ENCODE data around the gene PPT2. TPM values are rescaled to one million over a fixed set of nuclear protein-coding genes. Genes with fewer than 3 reads are reported as not detected.

Gene PPT2
- total RNA-seq, 1 experiment from 2014 or later = 30.0 TPM

DNA sequence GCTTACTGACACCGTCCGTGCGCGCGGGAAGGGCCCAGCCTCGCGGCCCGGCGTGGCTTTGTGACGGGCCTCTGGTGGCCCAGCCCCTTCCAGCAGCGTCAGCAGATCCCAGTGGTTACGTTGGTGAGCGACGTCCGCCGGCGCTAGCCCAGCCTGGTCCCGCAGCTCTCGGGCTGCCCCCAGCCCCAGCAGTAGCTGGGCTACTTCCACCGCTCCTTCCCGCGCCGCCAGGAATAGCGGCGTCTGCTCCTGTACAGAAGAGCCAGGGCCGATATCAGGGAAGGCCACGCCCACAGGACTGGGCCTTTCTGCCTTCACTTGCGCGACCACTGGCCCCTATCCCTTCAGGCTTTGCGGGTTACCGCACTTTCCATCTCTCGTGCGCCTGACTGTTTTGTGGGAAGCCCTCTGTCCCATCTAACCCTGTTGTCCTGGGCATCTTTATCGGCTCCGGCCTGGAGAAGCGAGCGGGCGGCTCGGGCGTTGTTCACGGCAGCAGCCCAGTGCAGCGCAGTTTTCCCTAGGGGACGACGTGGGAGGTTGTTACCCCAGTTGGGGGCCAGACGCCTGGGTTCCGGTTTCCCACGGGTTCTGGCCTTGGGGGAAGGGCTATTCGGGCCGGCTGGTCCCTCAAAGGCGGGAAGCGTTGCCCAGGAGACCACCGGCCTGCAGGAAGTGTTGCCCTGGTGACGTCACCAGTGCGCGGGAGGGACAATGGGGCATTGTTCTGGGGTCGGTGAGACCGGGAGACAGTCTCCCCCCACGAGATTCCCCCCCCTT is 42.2 kb downstream of the PPT2 start (continued):
- TF ChIP-seq, protein P1, sequence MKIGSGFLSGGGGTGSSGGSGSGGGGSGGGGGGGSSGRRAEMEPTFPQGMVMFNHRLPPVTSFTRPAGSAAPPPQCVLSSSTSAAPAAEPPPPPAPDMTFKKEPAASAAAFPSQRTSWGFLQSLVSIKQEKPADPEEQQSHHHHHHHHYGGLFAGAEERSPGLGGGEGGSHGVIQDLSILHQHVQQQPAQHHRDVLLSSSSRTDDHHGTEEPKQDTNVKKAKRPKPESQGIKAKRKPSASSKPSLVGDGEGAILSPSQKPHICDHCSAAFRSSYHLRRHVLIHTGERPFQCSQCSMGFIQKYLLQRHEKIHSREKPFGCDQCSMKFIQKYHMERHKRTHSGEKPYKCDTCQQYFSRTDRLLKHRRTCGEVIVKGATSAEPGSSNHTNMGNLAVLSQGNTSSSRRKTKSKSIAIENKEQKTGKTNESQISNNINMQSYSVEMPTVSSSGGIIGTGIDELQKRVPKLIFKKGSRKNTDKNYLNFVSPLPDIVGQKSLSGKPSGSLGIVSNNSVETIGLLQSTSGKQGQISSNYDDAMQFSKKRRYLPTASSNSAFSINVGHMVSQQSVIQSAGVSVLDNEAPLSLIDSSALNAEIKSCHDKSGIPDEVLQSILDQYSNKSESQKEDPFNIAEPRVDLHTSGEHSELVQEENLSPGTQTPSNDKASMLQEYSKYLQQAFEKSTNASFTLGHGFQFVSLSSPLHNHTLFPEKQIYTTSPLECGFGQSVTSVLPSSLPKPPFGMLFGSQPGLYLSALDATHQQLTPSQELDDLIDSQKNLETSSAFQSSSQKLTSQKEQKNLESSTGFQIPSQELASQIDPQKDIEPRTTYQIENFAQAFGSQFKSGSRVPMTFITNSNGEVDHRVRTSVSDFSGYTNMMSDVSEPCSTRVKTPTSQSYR (CRISPR knock-in tag; IDR thresholded peaks at IDR 0.05) = no peak; the same call in 1 of the 2 replicates
- TF ChIP-seq, protein P2, sequence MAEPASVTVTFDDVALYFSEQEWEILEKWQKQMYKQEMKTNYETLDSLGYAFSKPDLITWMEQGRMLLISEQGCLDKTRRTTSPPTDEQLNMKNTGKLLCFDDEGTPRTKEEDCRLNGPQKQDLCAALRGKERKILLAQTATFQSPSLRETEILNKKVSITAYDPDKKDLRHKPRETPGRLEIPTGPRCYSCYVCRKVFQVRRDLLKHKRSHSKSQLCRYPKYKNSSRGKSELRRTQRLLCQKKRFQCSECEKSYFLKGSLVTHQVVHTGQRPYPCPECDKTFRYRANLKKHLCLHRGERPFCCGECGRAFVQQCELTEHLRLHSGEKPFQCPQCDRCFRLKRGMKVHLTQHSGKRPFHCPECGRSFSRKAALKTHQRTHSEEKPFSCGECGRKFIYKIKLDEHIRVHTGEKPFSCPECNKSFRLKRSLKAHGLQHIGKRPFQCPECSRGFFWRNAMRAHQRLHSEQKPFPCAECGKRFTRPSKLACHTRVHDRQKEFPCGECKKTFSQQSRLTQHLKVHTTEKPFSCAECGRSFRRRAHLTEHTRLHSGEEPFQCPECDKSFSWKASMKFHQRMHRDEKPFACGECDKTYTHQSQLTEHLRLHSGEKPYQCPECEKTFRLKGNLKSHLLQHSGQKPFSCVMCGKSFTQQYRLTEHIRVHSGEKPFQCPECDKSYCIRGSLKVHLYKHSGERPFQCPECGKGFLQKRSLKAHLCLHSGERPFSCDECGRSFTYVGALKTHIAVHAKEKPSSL (CRISPR knock-in tag; conservative IDR thresholded peaks at IDR 0.05) = no peak
- TF ChIP-seq ZNF416 (CRISPR knock-in tag; IDR thresholded peaks at IDR 0.05) = no peak
- TF ChIP-seq SMAD4 (CRISPR knock-in tag; IDR thresholded peaks at IDR 0.05) = 0 out of 2 replicates have a peak, but pooled peaks have one; percentile 27
- peak; percentile 87; the same call in 1 of the 2 replicates for TF ChIP-seq ATF1 (CRISPR knock-in tag; IDR thresholded peaks at IDR 0.05)
- no peak for TF ChIP-seq ZNF317 (CRISPR knock-in tag; IDR thresholded peaks at IDR 0.05; ENCODE audit: borderline replicate concordance, low read depth)
- peak; percentile 80; the same call in 1 of the 2 replicates for TF ChIP-seq JUN (CRISPR knock-in tag; IDR thresholded peaks at IDR 0.05)
- TF ChIP-seq, protein P3, sequence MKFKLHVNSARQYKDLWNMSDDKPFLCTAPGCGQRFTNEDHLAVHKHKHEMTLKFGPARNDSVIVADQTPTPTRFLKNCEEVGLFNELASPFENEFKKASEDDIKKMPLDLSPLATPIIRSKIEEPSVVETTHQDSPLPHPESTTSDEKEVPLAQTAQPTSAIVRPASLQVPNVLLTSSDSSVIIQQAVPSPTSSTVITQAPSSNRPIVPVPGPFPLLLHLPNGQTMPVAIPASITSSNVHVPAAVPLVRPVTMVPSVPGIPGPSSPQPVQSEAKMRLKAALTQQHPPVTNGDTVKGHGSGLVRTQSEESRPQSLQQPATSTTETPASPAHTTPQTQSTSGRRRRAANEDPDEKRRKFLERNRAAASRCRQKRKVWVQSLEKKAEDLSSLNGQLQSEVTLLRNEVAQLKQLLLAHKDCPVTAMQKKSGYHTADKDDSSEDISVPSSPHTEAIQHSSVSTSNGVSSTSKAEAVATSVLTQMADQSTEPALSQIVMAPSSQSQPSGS (CRISPR knock-in tag; IDR thresholded peaks at IDR 0.05; ENCODE audit: borderline replicate concordance, low read depth) = peak; percentile 11; the same call in 1 of the 2 replicates
- no peak for TF ChIP-seq GTF2I (CRISPR knock-in tag; conservative IDR thresholded peaks at IDR 0.05)
- no peak for TF ChIP-seq GRHL2 (CRISPR knock-in tag; IDR thresholded peaks at IDR 0.05; ENCODE audit: insufficient replicate concordance, severe bottlenecking)
- TF ChIP-seq ETV6 (CRISPR knock-in tag; IDR thresholded peaks at IDR 0.05) = 0 out of 2 replicates have a peak, but pooled peaks have one; percentile 85
- TF ChIP-seq, protein P4, sequence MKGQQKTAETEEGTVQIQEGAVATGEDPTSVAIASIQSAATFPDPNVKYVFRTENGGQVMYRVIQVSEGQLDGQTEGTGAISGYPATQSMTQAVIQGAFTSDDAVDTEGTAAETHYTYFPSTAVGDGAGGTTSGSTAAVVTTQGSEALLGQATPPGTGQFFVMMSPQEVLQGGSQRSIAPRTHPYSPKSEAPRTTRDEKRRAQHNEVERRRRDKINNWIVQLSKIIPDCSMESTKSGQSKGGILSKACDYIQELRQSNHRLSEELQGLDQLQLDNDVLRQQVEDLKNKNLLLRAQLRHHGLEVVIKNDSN (CRISPR knock-in tag; IDR thresholded peaks at IDR 0.05) = peak; percentile 28; the same call in 1 of the 2 replicates
- TF ChIP-seq FOXP1 (CRISPR knock-in tag; IDR thresholded peaks at IDR 0.05; ENCODE audit: borderline replicate concordance) = peak; percentile 72
- TF ChIP-seq FOXK1 (CRISPR knock-in tag; IDR thresholded peaks at IDR 0.05) = peak; percentile 87
- no peak for TF ChIP-seq PRRX2 (CRISPR knock-in tag; IDR thresholded peaks at IDR 0.05)
- TF ChIP-seq, protein P5, sequence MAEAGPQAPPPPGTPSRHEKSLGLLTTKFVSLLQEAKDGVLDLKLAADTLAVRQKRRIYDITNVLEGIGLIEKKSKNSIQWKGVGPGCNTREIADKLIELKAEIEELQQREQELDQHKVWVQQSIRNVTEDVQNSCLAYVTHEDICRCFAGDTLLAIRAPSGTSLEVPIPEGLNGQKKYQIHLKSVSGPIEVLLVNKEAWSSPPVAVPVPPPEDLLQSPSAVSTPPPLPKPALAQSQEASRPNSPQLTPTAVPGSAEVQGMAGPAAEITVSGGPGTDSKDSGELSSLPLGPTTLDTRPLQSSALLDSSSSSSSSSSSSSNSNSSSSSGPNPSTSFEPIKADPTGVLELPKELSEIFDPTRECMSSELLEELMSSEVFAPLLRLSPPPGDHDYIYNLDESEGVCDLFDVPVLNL (CRISPR knock-in tag; IDR thresholded peaks at IDR 0.05; ENCODE audit: borderline replicate concordance, low read depth) = peak; percentile 83; the same call in 1 of the 2 replicates
- 0 out of 2 replicates have a peak, but pooled peaks have one; percentile 42 for TF ChIP-seq NR2C2 (CRISPR knock-in tag; IDR thresholded peaks at IDR 0.05)
- TF ChIP-seq MXD4 (CRISPR knock-in tag; IDR thresholded peaks at IDR 0.05; ENCODE audit: borderline replicate concordance) = no peak
- TF ChIP-seq SP1 (CRISPR knock-in tag; conservative IDR thresholded peaks at IDR 0.05) = peak; percentile 56; the same call in 1 of the 2 replicates
- peak; percentile 75; the same call in 1 of the 2 replicates for TF ChIP-seq CREB1 (CRISPR knock-in tag; IDR thresholded peaks at IDR 0.05)
- TF ChIP-seq, protein P6, sequence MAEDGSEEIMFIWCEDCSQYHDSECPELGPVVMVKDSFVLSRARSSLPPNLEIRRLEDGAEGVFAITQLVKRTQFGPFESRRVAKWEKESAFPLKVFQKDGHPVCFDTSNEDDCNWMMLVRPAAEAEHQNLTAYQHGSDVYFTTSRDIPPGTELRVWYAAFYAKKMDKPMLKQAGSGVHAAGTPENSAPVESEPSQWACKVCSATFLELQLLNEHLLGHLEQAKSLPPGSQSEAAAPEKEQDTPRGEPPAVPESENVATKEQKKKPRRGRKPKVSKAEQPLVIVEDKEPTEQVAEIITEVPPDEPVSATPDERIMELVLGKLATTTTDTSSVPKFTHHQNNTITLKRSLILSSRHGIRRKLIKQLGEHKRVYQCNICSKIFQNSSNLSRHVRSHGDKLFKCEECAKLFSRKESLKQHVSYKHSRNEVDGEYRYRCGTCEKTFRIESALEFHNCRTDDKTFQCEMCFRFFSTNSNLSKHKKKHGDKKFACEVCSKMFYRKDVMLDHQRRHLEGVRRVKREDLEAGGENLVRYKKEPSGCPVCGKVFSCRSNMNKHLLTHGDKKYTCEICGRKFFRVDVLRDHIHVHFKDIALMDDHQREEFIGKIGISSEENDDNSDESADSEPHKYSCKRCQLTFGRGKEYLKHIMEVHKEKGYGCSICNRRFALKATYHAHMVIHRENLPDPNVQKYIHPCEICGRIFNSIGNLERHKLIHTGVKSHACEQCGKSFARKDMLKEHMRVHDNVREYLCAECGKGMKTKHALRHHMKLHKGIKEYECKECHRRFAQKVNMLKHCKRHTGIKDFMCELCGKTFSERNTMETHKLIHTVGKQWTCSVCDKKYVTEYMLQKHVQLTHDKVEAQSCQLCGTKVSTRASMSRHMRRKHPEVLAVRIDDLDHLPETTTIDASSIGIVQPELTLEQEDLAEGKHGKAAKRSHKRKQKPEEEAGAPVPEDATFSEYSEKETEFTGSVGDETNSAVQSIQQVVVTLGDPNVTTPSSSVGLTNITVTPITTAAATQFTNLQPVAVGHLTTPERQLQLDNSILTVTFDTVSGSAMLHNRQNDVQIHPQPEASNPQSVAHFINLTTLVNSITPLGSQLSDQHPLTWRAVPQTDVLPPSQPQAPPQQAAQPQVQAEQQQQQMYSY (CRISPR knock-in tag; IDR thresholded peaks at IDR 0.05) = no peak

Measured in WTC11 (cell line).